Measurements from ENCODE around the gene PIM1. TPM values are rescaled to one million over a fixed set of nuclear protein-coding genes. Genes with fewer than 3 reads are reported as not detected.
A peak's percentile ranks its signal among the peaks of the same experiment; 100 is the strongest.
"Not testable (repeated sequence)": the region's sequence is repeated elsewhere in the genome, so short reads cannot be mapped to it uniquely, and the experiment has no call there.

Gene PIM1
- 9.3 and 10.9 TPM in 2 replicates for total RNA-seq (2014; rRNA removed; shearing (Covaris generic))
- polyA plus RNA-seq (2015; cell fraction: cytosol; rRNA removed) = 15.7 and 17.7 TPM in 2 replicates
- 17.6 and 21.2 TPM in 2 replicates for polyA plus RNA-seq (2015; cell fraction: nucleus; rRNA removed)

DNA sequence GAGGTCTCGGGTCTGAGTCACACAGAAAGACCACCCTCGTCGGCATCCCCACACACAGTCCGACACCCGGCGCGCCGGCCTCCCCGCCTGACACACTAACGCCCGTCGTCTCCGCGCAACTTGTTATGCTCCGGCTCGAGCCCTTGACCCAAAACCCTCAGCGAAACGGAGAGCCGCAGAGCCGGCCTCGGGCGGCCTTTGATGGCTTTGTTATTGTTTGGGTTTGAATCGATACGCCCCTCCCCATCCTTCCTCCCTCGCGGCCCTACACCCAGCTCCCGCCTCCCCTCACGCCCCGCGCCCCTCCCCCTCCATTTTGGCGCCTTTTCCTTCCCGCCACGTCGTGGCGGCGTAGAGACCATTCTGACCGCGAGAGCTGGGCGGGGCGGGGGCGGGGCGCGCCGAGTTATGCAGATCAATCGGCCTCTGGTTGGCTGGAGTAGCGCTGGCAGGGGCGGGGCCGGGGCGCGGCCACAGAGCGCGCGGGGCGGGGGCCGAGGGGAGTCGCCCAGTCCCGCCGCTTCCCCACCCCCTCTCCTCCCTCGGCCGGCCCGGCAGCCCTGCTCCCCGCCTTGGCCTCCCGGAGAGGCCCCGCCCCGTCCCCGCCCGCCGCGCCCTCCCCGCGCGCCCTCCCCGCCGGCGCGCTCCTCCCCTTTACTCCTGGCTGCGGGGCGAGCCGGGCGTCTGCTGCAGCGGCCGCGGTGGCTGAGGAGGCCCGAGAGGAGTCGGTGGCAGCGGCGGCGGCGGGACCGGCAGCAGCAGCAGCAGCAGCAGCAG lies at the start of gene PIM1:
TSS of gene PIM1 (plus strand) at position 657 of the 777 bp plus-strand sequence. CDS start 424 bp downstream, outside the sequence.
- peak; percentile 88 for DNase-seq (ENCODE audit: low read depth)

DNA sequence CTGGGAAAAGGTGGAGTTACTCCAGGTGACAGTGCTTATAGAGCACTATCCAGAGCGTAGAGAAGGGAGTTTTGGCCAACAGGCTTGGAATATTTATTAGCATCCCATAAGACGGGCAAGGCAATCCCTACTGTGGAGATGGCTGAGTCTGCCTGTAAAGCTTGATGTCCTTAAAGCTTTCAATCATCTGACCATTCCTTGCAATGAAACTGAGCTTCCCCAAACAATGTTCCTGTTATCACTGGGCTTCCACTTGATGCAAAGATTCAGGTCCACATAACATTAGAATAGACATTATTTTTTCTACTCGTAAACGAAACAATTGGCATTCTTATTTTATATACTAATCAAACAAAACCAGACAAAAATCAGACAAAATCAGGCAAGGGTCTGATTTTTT lies 48.4 kb upstream of the PIM1 start:
- no peak for DNase-seq (ENCODE audit: low read depth)

DNA sequence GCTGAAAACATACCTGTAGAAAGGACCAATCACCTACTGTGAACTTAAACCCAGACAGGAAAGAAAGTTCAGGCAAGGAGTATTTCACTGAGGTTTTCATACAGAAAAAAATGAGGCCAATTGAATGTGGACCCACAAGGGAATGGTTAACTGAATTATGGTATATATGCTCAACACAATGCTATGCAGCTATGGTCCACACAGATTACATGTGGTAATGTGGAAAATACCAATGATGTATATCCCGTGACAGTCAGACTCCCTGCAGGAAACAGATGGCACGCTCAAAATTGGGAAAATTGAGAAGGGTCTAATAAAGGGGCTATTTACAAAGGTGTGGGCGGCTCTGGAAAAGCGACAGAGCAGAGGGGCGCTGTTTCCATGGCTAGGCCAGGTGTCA lies 47.1 kb upstream of the PIM1 start:
- no peak for DNase-seq (ENCODE audit: low read depth)

DNA sequence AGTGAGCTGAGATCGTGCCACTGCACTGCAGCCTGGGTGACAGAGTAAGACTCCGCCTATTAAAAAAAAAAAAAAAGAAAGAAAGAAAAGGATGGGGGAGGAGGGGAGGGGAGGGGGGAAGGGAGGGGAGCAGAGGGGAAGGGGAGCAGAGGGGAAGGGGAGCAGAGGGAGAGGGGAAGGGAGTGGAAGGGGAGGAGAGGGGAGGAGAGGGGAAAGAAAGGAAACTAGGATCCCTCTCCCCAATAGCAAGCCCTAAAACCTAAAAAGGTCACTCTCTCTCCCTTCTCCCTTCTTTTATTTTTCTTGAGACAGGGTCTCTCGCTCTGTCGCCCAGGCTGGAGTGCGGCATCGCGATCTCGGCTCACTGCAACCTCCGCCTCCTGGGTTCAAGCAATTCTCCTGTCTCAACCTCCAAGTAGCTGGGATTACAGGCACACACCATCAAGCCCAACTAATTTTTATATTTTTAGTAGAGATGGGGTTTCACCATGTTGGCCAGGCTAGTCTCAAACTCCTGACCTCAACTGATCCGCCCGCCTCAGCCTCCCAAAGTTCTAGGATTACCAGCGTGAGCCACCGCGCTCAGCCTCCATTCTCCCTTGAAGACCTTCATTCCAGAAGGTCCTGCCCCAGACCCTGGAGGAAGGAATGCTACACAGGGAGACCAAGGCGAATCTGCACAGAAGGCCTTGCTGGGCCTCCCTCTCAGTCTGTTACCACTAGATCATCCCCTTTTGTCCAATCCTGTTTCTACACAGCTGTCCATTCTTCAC lies 45.8 kb upstream of the PIM1 start:
- DNase-seq (ENCODE audit: low read depth) = no peak

DNA sequence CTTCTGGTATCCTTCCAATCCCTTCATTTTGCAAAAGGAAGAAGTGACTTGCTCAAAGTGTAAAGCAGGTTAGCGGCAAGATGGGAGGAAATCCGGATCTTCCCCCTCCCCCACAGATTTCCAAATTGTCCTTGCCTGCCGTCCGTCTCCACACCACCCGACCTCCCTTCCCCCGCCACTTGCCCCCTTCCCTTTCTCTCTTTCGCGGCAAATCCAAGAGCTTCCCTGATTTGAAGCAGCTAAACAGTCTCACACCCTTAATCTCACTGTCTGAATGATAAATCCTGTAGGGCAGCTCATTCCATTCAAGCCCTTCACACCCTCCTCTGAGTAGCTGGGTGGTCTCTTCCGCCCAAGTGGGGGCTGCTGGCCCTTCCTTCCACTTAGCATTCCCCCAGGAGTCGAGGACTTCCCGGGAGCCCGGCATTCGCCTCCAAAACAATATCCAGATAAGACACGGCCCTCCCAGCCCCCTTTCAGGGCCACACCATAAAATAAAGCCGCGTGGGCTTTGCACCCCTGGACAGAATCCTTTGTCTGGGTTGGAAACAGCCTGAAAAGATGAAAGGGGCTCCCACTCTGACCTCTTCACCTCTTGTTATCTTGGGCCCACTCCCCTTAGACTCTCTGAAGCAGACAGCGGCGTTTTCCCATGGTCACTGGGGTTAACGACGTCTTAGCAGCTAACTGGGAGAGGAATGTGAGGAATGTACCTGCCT lies 44.0 kb upstream of the PIM1 start:
- DNase-seq (ENCODE audit: low read depth) = no peak

DNA sequence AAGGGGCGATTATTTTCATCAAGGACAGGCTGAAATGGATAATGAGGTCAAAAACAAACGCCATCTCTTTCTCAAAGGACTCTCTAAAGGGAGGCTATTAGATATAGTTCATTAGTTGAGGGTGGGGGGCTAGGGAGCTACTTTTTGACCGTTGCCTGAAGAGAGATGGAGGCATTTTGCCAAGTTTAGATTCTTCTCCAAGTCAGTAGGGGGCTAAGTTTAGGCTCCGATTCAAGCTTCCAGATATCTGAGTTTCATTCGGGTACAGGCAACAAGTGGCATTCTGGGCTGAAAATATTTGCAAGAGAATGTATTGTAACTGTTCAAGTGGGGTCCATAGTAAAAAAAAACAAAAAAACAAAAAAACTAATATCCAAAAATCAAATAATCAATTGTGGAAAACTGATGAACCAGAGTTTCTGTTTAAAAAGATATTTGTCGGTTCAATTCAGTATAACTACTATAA lies 43.4 kb upstream of the PIM1 start:
- DNase-seq (ENCODE audit: low read depth) = no peak

DNA sequence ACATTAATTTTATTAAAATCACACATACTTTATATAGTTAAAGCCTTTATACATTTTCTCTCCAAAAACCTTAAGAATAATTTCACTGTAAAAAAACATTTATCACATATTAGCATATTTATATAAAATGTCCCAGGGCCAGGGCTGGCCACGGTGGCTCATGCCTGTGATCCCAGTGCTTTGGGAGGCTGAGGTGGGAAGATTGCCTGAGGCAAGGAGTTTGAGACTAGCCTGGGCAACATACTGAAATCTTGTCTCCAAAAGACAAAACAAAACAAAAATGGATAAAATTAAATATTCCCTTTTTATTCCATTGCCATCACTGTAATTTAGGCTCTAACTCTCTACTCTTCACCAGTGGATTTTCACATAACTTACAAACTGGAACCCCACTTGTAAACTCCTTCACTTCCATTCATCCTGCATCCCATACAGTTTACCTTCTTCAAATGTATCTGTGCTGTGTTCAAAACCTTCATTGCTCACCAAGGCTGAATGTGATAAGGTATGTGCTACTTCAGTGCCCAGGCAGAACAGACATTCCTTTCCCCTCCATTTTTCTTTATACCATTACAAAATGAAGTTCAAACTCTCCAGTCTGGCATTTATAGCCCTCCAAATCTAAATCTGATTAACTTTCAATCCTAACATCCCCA lies 42.9 kb upstream of the PIM1 start:
- no peak for DNase-seq (ENCODE audit: low read depth)

DNA sequence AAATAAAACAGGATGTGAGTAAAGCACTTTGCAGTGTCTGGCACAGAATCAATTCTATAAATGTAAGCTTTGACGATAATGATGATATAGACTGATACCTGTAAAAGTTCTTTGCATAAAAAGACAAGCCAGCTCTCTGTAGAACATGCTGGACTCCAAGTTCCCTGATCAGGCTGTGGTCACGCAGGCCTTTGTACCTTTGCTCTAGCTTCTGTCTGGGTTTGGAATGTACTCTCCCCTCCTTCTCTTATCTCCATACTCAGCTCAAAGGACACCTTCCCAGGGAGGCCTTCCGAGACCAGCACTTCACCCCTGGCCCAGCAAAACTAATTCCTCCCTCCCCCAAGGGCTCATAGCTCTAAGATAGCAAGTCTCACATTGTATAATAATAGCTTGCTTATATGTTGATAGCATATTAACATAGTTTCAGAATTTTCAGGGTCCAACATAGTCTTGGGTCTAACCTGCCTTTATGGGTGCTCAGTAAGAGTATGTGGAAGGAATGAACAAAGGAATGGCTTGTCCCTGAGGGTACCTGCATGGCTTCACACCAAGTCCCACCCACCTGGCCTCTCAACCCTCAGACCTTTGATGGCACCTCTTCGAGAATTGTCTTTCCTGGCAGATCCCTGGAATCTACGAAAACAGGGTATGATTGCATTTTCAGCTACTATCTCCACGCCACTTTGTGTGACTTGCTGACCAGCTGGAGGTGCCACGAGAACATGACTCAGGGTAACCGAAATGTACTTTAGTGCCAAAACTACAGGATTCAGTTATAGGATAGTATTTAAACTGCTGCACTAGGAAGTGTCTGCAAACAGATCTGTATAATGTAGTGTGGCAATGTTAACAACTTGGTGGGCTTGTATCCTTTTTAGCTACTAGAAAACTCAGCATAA lies 41.7 kb upstream of the PIM1 start:
- no peak for DNase-seq (ENCODE audit: low read depth)

DNA sequence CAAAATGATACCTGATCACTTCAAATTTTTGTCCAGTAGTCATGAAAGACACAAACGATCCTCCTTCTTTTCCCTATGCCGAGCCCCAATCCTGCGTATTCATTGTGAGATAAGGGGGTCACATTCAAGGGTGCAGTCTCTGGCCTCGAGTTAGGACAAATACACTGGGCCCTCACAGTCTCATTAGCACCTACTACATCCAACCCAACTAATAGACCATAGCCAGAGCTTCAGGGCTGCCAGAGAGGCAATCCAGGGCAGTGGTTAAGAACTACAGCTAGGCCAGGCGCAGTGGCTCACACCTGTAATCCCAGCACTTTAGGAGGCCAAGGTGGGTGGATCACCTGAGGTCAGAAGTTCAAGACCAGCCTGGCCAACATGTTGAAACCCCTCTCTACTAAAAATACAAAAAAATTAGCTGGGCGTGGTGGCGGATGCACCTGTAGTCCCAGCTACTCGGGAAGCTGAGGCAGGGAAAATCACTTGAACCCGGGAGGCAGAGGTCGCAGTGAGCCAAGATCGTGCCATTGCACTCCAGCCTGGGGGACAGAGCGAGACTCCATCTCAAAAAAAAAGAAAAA lies 41.0 kb upstream of the PIM1 start:
- DNase-seq (ENCODE audit: low read depth) = not testable (repeated sequence)

DNA sequence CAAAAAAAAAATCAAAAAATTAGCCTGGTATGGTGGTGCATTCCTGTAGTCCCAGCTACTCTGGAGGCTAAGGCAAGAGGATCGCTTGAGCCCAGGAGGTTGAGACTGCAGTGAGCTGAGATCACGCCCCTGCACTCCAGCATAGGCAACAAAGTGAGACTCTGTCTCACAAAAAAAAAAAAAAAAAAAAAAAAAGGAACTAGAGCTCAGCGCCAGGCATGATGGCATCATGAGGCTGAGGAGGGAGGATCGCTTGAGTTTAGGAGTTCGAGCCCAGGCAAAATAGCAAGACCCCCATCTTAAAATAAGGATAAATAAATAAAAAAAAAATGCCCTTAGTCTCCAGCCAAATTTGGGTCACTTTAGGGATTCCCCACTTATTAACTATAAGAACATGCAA lies 40.4 kb upstream of the PIM1 start:
- no peak for DNase-seq (ENCODE audit: low read depth)

DNA sequence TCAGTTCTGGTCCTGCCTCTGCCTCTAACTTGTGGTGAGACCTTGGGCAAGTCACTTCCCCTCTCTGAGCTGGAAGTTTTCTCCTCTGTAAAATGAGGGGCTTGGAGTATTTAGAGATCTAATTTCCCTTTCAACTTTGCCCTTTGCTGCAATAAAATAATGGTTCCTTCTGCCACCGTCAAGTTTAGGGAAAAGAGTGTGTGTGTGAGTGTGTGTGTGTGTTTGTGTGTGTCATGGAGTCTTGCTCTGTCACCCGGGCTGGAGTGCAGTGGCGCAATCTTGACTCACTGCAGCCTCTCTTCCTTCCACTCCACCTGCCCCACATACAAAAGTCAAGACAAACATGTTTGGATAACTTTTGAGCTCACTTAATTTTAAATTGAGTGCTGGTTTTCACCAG lies 39.2 kb upstream of the PIM1 start:
- DNase-seq (ENCODE audit: low read depth) = peak; percentile 45

DNA sequence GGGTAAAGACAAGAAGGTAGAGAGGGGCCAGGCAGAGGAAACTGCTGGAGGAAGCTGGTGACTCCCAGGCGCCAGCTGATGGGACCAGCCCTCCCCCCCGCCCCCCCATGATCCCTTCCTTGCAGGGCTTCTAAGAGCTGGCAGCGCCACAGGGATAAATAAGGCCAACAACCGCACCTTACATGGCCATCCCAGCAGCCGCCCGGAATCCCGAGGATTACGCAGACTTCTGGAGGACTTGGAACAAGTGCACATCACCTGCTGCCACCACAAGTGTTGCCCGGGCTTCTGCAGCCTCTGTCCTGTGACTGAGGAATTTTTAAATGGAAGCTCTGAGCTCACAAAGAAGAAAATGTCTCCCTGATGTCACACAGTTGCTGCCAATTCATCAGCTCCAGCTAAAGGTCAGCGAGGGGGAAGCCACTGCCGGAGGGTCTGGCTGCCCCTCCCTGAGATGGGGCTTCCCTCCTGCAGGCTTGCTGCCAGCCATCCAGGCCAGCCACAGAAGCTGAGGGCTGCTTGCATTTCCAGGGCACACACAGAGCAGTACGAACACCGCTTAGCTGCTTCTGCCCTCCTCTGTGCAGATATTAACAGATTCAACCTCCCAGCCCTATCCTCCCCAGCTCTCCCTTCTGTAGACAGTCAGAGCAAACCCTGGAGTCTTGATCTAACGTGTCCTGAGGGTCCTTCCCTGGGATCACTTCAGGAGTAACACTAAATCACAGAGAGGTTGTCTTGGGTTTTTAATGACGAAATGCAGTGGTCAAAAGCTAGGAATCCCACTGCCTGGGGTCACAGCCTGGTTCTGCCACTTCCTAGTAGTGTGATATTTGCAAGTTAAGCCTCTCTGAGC lies 38.6 kb upstream of the PIM1 start:
- peak; percentile 32 for DNase-seq (ENCODE audit: low read depth)

DNA sequence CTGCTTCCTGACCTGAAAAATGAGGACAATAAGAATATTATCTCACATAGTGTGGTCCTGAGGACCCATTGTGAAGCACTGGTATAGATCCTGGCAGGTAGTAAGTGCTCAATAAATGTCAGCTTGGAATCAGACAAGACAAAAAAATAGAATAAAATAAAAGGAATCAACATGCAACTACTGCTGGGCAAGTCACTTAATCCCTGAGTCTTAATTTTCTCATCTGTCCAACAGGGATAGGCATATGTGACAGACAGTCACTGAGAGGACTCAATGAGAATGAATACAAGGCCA lies 38.0 kb upstream of the PIM1 start:
- DNase-seq (ENCODE audit: low read depth) = no peak

DNA sequence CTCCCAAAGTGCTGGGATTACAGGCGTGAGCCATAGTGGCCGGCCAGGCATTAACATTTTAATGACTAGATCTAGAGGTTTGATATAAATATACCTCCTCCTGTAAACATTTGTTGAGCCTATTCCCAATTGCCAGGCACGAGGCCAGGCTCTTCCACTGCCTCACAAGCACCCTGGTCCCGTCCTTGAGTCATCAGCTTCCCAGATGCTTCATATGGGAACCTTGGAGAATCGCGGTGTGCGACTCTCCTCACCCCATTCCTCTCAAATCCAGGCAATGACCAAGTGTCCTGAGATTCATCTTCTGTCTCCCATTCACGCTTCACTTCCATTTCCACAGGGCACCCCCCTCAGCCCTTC lies 35.9 kb upstream of the PIM1 start:
- DNase-seq (ENCODE audit: low read depth) = peak; percentile 88

DNA sequence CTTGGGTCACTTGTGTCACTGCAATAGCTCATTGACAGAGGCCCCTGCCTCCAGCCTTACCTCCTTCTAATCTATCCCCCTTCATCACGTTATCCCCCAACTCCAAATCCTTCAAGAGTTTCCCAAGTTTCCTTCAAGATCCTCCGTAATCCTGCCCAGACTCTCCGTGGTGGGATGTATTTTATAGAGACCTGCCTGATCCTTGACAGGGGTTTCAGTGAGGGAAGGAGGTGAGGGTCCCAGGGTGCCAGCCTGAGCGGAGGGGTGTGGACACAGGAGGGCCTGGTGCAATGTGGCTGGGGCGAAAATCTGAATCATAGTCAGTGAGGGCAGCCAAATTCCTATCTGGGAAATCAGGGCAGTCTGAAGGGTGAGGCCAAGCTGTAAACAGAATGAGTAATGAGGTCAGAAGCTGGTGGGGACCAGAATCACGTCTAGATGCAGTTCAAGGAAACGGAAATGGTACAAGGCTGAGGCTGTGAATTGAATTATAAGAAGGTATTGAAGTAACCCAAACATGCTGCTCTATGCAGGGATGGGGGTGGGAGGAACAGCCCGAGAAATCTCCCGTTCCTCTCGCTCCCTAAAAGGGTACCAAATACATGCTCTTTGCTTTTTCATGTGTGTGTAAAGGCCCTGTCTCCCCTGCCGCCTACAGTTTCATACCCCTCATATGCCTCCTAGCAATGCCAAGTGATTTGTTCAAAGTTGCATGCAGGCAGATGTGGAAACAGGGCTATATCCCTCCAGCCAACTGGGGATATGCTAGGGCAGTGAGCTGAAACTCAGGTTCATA lies 35.4 kb upstream of the PIM1 start:
- DNase-seq (ENCODE audit: low read depth) = peak; percentile 97

DNA sequence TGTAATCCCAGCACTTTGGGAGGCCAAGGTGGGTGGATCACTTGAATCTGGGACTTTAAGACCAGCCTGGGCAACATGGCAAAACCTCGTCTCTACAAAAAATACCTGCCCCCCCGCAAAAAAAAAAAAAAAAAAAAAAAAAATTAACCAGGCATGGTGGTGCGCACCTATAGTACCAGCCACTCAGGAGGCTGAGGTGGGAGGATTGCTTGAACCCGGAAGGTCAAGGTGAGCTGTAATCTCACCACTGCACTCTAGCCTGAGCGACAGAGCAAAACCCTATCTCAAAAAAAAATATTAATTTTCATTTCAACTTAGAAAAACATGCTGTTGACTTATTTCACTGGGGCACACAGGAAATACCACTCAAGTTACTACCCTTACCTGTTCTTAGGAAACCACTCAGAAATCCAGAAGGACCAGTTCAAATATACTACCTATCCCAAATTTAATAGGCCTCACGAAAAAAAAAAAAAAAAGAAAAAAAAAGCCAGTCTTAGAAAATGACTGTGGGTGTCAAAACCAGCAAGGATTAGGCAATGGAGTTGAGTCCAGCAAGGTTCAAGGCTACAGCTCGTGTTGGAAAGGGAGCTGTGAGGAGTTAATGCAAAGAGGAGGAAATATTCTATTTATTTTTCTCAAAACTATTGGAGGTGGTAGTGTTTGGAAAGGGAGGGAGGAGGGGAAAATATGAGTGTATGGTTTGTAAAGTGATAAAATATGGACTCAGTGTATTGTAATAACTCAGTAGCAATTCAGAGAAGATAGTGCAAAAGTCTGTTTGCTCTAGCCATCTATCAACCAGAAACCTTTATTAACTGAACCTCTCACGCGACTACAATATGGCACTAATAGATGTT lies 33.9 kb upstream of the PIM1 start:
- DNase-seq (ENCODE audit: low read depth) = no peak

DNA sequence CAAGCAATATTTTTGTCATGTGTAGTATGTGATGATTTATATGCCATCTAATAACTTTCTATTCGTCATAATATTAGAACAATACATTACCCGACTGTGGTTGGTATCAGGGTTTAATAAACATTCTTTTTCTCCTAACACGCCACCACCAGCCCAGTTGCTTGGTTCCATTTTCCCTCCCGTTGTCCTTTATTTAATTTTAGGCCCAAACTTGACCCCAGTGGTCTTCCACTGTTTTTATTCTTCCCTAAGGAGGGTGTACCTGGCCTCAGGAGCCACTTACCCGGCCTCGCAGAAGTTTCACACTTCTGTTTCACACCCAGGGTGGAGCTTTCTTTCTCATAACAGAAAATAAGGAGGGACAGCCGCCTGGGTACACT lies 33.1 kb upstream of the PIM1 start:
- DNase-seq (ENCODE audit: low read depth) = no peak

Measured in HT1080 (cell line).